Panc1 (cell line): ENCODE measurements around the gene XIRP2.

Experiments used
- CTCF ChIP-seq: fragments of 450-650 bp; IDR thresholded peaks from 2 replicates; pipeline ENCODE4 v1.5.1; 2017; ENCODE audit warnings: mild to moderate bottlenecking
- POLR2AphosphoS5 ChIP-seq: IDR thresholded peaks from 2 replicates; pipeline ENCODE4 v1.6.1; 2012; ENCODE audit warnings: mild to moderate bottlenecking, low read depth, low read length, moderate library complexity
- SIN3A ChIP-seq: IDR thresholded peaks from 2 replicates; pipeline ENCODE4 v1.6.1; 2012; ENCODE audit warnings: low read depth, mild to moderate bottlenecking, low read length, moderate library complexity, borderline replicate concordance; ENCODE audit not compliant: insufficient read depth
- TF ChIP-seq, protein P1 (sequence below), 2 experiments: IDR thresholded peaks; 2 replicates each; pipeline ENCODE4 v1.6.1; 2011 to 2012; ENCODE audit warnings: low read depth in 2 of 2, control low read depth in 1 of 2, low read length in 1 of 2, mild to moderate bottlenecking in 1 of 2, moderate library complexity in 1 of 2; ENCODE audit not compliant: insufficient read depth in 1 of 2

DNA sequence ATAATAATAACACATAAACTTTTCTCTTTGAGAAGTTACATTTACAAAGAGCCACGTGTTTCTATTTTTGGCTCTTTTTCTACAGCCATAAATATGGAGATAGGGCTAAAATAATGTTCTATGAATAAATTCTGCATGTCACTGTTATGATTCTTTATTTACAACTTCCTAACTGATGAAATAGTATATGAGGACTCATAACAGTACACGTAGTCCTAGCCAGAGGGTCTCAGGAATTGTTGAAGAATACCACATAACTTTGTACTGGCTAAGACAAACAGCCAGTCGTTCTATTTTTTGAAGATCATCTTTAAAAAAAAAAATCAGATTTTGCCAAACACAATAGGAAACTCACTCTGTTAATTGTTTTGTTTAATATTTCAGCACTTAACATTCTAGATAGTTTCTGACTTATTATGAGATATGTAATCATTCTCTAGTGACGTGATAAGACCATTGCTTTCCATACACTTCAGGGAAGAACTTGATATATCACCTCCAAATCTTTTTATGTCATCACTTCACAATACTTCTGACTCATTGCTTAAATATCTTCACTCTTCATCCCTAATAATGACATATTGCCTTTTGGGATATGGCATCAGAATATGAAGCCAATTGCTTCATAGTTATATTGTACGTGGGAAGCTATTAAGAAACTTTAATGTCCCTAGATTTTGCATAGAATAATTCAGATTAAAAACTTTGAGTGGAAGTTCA lies 256.1 kb downstream of the XIRP2 start:
- TF ChIP-seq, protein P1, sequence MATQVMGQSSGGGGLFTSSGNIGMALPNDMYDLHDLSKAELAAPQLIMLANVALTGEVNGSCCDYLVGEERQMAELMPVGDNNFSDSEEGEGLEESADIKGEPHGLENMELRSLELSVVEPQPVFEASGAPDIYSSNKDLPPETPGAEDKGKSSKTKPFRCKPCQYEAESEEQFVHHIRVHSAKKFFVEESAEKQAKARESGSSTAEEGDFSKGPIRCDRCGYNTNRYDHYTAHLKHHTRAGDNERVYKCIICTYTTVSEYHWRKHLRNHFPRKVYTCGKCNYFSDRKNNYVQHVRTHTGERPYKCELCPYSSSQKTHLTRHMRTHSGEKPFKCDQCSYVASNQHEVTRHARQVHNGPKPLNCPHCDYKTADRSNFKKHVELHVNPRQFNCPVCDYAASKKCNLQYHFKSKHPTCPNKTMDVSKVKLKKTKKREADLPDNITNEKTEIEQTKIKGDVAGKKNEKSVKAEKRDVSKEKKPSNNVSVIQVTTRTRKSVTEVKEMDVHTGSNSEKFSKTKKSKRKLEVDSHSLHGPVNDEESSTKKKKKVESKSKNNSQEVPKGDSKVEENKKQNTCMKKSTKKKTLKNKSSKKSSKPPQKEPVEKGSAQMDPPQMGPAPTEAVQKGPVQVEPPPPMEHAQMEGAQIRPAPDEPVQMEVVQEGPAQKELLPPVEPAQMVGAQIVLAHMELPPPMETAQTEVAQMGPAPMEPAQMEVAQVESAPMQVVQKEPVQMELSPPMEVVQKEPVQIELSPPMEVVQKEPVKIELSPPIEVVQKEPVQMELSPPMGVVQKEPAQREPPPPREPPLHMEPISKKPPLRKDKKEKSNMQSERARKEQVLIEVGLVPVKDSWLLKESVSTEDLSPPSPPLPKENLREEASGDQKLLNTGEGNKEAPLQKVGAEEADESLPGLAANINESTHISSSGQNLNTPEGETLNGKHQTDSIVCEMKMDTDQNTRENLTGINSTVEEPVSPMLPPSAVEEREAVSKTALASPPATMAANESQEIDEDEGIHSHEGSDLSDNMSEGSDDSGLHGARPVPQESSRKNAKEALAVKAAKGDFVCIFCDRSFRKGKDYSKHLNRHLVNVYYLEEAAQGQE (IDR thresholded peaks at IDR 0.05; ENCODE audit: insufficient read depth in 1 of 2, low read depth in 2 of 2, low read length in 1 of 2): no peak
- TF ChIP-seq CTCF: no peak
- no peak for TF ChIP-seq POLR2AphosphoS5
- no peak for TF ChIP-seq SIN3A
